OCI-LY1 (cell line): ENCODE data around the gene CIC.

Experiments
- EZH2 ChIP-seq: fragments of 200-600 bp; sonication (generic), shearing (Covaris generic); IDR thresholded peaks from 2 replicates; pipeline ENCODE4 v1.8.0; 2017; ENCODE audit warnings: borderline replicate concordance, mixed run types, mild to moderate bottlenecking, antibody characterized with exemption, low read length, moderate library complexity, mixed read lengths
- TF ChIP-seq, protein P1 (sequence below): fragments of 200-600 bp; sonication (generic), shearing (Covaris generic); IDR thresholded peaks from 2 replicates; pipeline ENCODE4 v1.5.1; 2017; ENCODE audit warnings: mild to moderate bottlenecking, antibody characterized with exemption, low read length, moderate library complexity, mixed read lengths

GRCh38 chr19:42230571-42230970, 38.5 kb upstream of the CIC start:
- TF ChIP-seq, protein P1, sequence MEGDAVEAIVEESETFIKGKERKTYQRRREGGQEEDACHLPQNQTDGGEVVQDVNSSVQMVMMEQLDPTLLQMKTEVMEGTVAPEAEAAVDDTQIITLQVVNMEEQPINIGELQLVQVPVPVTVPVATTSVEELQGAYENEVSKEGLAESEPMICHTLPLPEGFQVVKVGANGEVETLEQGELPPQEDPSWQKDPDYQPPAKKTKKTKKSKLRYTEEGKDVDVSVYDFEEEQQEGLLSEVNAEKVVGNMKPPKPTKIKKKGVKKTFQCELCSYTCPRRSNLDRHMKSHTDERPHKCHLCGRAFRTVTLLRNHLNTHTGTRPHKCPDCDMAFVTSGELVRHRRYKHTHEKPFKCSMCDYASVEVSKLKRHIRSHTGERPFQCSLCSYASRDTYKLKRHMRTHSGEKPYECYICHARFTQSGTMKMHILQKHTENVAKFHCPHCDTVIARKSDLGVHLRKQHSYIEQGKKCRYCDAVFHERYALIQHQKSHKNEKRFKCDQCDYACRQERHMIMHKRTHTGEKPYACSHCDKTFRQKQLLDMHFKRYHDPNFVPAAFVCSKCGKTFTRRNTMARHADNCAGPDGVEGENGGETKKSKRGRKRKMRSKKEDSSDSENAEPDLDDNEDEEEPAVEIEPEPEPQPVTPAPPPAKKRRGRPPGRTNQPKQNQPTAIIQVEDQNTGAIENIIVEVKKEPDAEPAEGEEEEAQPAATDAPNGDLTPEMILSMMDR: no peak
- no peak for TF ChIP-seq EZH2
